Spleen (tissue), 11 donors: ENCODE results near the gene USP17L12. TPM values are rescaled to one million over a fixed set of nuclear protein-coding genes. Genes with fewer than 3 reads are reported as not detected.
"Not testable (repeated sequence)": the region's sequence is repeated elsewhere in the genome, so short reads cannot be mapped to it uniquely, and the experiment has no call there.

Experiments
- DNase-seq: peaks from one replicate; pipeline ENCODE4 v3.0.0-alpha.2; 2020
- H3K27ac ChIP-seq, 8 donors: fragments of 200-600 bp; sonication (generic) in 7 of 8; 1 replicate in 4 of 8; 2 replicates in 4 of 8; pipeline versions ENCODE4 v1.5.0 to v1.8.0; 2016 to 2021; ENCODE audit warnings: inconsistent platforms in 4 of 8, mild to moderate bottlenecking in 4 of 8, moderate library complexity in 1 of 8
- H3K27me3 ChIP-seq, 7 donors: fragments of 200-600 bp; sonication (generic) in 6 of 7; replicated peaks in 1 of 7; 1 replicate in 4 of 7; 2 replicates in 3 of 7; pipeline versions ENCODE4 v1.5.0 to v1.8.0; 2016 to 2021; ENCODE audit warnings: inconsistent platforms in 3 of 7, mild to moderate bottlenecking in 1 of 7
- H3K36me3 ChIP-seq, 6 donors: fragments of 200-600 bp; sonication (generic) in 5 of 6; 1 replicate in 4 of 6; 2 replicates in 2 of 6; pipeline versions ENCODE4 v1.5.0 to v1.8.0; 2016 to 2021; ENCODE audit warnings: inconsistent platforms in 2 of 6
- H3K4me1 ChIP-seq, 6 donors: fragments of 200-600 bp; sonication (generic) in 5 of 6; 1 replicate in 3 of 6; 2 replicates in 3 of 6; pipeline versions ENCODE4 v1.5.0 to v1.8.0; 2016 to 2021; ENCODE audit warnings: inconsistent platforms in 3 of 6
- H3K4me3 ChIP-seq, 8 donors: fragments of 200-600 bp; sonication (generic) in 7 of 8; 1 replicate in 4 of 8; 2 replicates in 4 of 8; pipeline versions ENCODE4 v1.5.0 to v1.8.0; 2016 to 2021; ENCODE audit warnings: inconsistent platforms in 4 of 8, mild to moderate bottlenecking in 4 of 8, moderate library complexity in 2 of 8
- H3K9me3 ChIP-seq, 8 donors: fragments of 200-600 bp; sonication (generic) in 7 of 8; 1 replicate in 4 of 8; 2 replicates in 4 of 8; pipeline versions ENCODE4 v1.5.0 to v1.8.0; 2016 to 2021; ENCODE audit warnings: inconsistent platforms in 4 of 8
- WGBS, 5 donors: extraction: QIAGEN DNeasy Blood & Tissue Kit in 3 of 5; methylation state at CpG; one replicate each; pipeline versions ENCODE4 v1.1.5 to v1.1.7; 2013 to 2018; 5-methylcytosine and 5-hydroxymethylcytosine counted together
- intact Hi-C: fragments of 100-400 bp; cut with DNase I; formaldehyde crosslinking; loops from one replicate; pipeline ENCODE4 v1.15.0; 2023; ENCODE audit warnings: low total_unique reads
- polyA plus RNA-seq, 3 donors: library from polyadenylated mRNA; stranded (reverse); fragments of 200-250 nt; gene quantifications; one replicate each; pipeline ENCODE4 v1.2.1, GENCODE V29; 2013
- total RNA-seq, 7 donors: library from RNA; depleted of rRNA in 3 of 7; stranded (reverse); fragments of >200 nt in 3 of 7; fragmentation: NEBNext Ultra II Directional in 4 of 7; extraction: Animal tissue kit (Norgen Biotek cat#: 25700) in 4 of 7; gene quantifications; one replicate each; pipeline versions ENCODE4 v1.1.0 to v1.2.1, GENCODE V29; 2016 to 2021
- donor health status: healthy with polysubstance abuse.
- donor health status: DM: no; HTN: no; CAD: no; lungs with moderate emphysema.
- donor health status: DM: no; HTN: no; CAD: no.
- donor health status: Bipolar disorder and iron deficiency.
- donor health status: healthy.
- donor health status: DM: no; HTN: no; CAD: no.
- donor health status: DM: yes; HTN: yes; CAD: no.

USP17L12 gene
- total and polyA plus RNA-seq, 10 donors, result not detected

DNA sequence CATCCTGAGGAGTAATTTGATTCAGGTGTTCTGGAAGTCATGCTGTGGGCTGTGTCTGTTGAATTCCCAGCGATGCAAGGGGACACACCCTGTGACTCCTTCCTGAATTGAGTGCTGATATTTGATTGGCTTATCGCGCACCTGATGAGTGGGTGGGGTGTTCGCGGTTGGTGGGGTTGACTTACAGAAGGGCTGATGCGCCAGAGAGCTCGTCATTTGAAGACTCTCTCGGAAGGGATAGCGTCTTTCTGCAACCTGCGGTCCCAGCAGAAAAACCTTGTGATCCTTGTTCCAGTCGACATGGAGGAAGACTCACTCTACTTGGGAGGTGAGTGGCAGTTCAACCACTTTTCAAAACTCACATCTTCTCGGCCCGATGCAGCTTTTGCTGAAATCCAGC lies 33.1 kb downstream of the USP17L12 start, which contains the start of gene USP17L19:
USP17L19 (plus strand) TSS at position 301 of the 400 bp plus-strand sequence; CDS start at position 301, 0 bp downstream.
- intact Hi-C loops, result not testable (repeated sequence)

GRCh38 chr4:9257824-9258223 lies 37.9 kb downstream of the USP17L12 start, which contains the start of gene USP17L20:
Gene USP17L20 (plus strand): TSS chr4:9258124. CDS start chr4:9258124, 0 bp downstream.
- H3K27me3 ChIP-seq, DNase-seq, H3K36me3 ChIP-seq, H3K4me3 ChIP-seq, H3K9me3 ChIP-seq, intact Hi-C loops, H3K4me1 ChIP-seq, H3K27ac ChIP-seq: not testable (repeated sequence)
- WGBS, 5 donors, result no CpG with 5 or more reads among the region's 15 CpGs

More for the DNA sequence above, 33.1 kb downstream of the USP17L12 start, which contains the start of gene USP17L19:
- no CpG with 5 or more reads among the region's 13 CpGs for WGBS, 5 donors
- DNase-seq, H3K36me3 ChIP-seq, H3K9me3 ChIP-seq, H3K27ac ChIP-seq, H3K4me3 ChIP-seq, H3K27me3 ChIP-seq, H3K4me1 ChIP-seq: not testable (repeated sequence)

- intact Hi-C loops, DNase-seq, H3K4me1 ChIP-seq, H3K9me3 ChIP-seq, H3K36me3 ChIP-seq, H3K27ac ChIP-seq, H3K27me3 ChIP-seq, H3K4me3 ChIP-seq: not testable (repeated sequence)
- WGBS, 5 donors, result no CpG with 5 or more reads among the region's 13 CpGs
These were observed 42.6 kb downstream of the USP17L12 start, which contains the start of gene USP17L21 for GRCh38 chr4:9262572-9262971. Gene USP17L21 (plus strand): TSS chr4:9262872. CDS start chr4:9262872, 0 bp downstream.

GRCh38 chr4:9267319-9267718 lies 47.4 kb downstream of the USP17L12 start, which contains the start of gene USP17L22:
Gene USP17L22 (plus strand): TSS chr4:9267619. CDS start chr4:9267619, 0 bp downstream.
- DNase-seq, H3K4me3 ChIP-seq, H3K9me3 ChIP-seq, H3K36me3 ChIP-seq, H3K27me3 ChIP-seq, intact Hi-C loops, H3K4me1 ChIP-seq, H3K27ac ChIP-seq: not testable (repeated sequence)
- no CpG with 5 or more reads among the region's 15 CpGs for WGBS, 5 donors

Other genes starting within 250 kb of the USP17L12 start
- not detected for gene FAM90A26, start 49.7 kb upstream of the USP17L12 start, total RNA-seq
- not detected for gene FAM90A26, start 49.7 kb upstream of the USP17L12 start, polyA plus RNA-seq
- gene USP17L10, start 9.5 kb upstream of the USP17L12 start, total RNA-seq, result not detected
- gene USP17L10, start 9.5 kb upstream of the USP17L12 start, polyA plus RNA-seq, result not detected
- not detected for gene USP17L11, start 4.7 kb upstream of the USP17L12 start, total RNA-seq
- gene USP17L11, start 4.7 kb upstream of the USP17L12 start, polyA plus RNA-seq, result not detected
- not detected for gene USP17L13, start 4.7 kb downstream of the USP17L12 start, total RNA-seq
- gene USP17L13, start 4.7 kb downstream of the USP17L12 start, polyA plus RNA-seq, result not detected
- gene USP17L15, start 14.2 kb downstream of the USP17L12 start, total RNA-seq, result not detected
- gene USP17L15, start 14.2 kb downstream of the USP17L12 start, polyA plus RNA-seq, result not detected
- not detected for gene USP17L17, start 23.7 kb downstream of the USP17L12 start, total RNA-seq
- not detected for gene USP17L17, start 23.7 kb downstream of the USP17L12 start, polyA plus RNA-seq
- gene USP17L18, start 28.5 kb downstream of the USP17L12 start, total RNA-seq, result not detected
- gene USP17L18, start 28.5 kb downstream of the USP17L12 start, polyA plus RNA-seq, result not detected
- gene USP17L19, start 33.2 kb downstream of the USP17L12 start, total RNA-seq, result not detected
- gene USP17L19, start 33.2 kb downstream of the USP17L12 start, polyA plus RNA-seq, result not detected
- gene USP17L20, start 38.0 kb downstream of the USP17L12 start, total RNA-seq, result not detected
- gene USP17L20, start 38.0 kb downstream of the USP17L12 start, polyA plus RNA-seq, result not detected
- gene USP17L21, start 42.7 kb downstream of the USP17L12 start, total RNA-seq, result not detected
- gene USP17L21, start 42.7 kb downstream of the USP17L12 start, polyA plus RNA-seq, result not detected
- gene USP17L22, start 47.5 kb downstream of the USP17L12 start, total RNA-seq, result not detected
- not detected for gene USP17L22, start 47.5 kb downstream of the USP17L12 start, polyA plus RNA-seq
- gene USP17L24, start 105.0 kb downstream of the USP17L12 start, total RNA-seq, result not detected
- not detected for gene USP17L24, start 105.0 kb downstream of the USP17L12 start, polyA plus RNA-seq
- gene USP17L25, start 109.8 kb downstream of the USP17L12 start, total RNA-seq, result not detected
- not detected for gene USP17L25, start 109.8 kb downstream of the USP17L12 start, polyA plus RNA-seq
- gene USP17L26, start 114.5 kb downstream of the USP17L12 start, total RNA-seq, result not detected
- not detected for gene USP17L26, start 114.5 kb downstream of the USP17L12 start, polyA plus RNA-seq
- gene USP17L5, start 119.3 kb downstream of the USP17L12 start, total RNA-seq, result not detected
- not detected for gene USP17L5, start 119.3 kb downstream of the USP17L12 start, polyA plus RNA-seq
- gene USP17L27, start 124.0 kb downstream of the USP17L12 start, total RNA-seq, result not detected
- not detected for gene USP17L27, start 124.0 kb downstream of the USP17L12 start, polyA plus RNA-seq
- gene USP17L28, start 128.7 kb downstream of the USP17L12 start, total RNA-seq, result not detected
- not detected for gene USP17L28, start 128.7 kb downstream of the USP17L12 start, polyA plus RNA-seq
- not detected for gene USP17L29, start 133.5 kb downstream of the USP17L12 start, total RNA-seq
- not detected for gene USP17L29, start 133.5 kb downstream of the USP17L12 start, polyA plus RNA-seq
- gene USP17L30, start 143.0 kb downstream of the USP17L12 start, total RNA-seq, result not detected
- gene USP17L30, start 143.0 kb downstream of the USP17L12 start, polyA plus RNA-seq, result not detected
- gene DEFB131A, start 224.3 kb downstream of the USP17L12 start, total RNA-seq, result not detected
- not detected for gene DEFB131A, start 224.3 kb downstream of the USP17L12 start, polyA plus RNA-seq